Right atrium auricular region (tissue), 2 donors: ENCODE results near the gene CFAP141. TPM values are rescaled to one million over a fixed set of nuclear protein-coding genes. Genes with fewer than 3 reads are reported as not detected.

Experiments used
- DNase-seq: peaks from one replicate; pipeline ENCODE4 v3.0.0-alpha.2; 2019; ENCODE audit warnings: low spot score
- H3K27ac ChIP-seq, 2 donors: fragments of 200-600 bp; sonication (generic); 1 replicate in 1 of 2; 2 replicates in 1 of 2; pipeline ENCODE4 v1.5.1; 2016 to 2019
- H3K27me3 ChIP-seq, 2 donors: fragments of 200-600 bp; sonication (generic); one replicate each; pipeline versions ENCODE4 v1.5.1 to v1.6.0; 2017 to 2019
- H3K36me3 ChIP-seq: fragments of 200-600 bp; sonication (generic); one replicate; pipeline ENCODE4 v1.5.1; 2016
- H3K4me1 ChIP-seq, 2 donors: fragments of 200-600 bp; sonication (generic); one replicate each; pipeline versions ENCODE4 v1.5.1 to v1.6.0; 2017 to 2019
- H3K4me3 ChIP-seq, 2 donors: fragments of 200-600 bp; sonication (generic); 1 replicate in 1 of 2; 2 replicates in 1 of 2; pipeline ENCODE4 v1.5.1; 2017 to 2019; ENCODE audit warnings: mild to moderate bottlenecking in 1 of 2, moderate library complexity in 1 of 2
- H3K9me3 ChIP-seq, 2 donors: fragments of 200-600 bp; sonication (generic); one replicate each; pipeline ENCODE4 v1.5.1; 2019
- total RNA-seq, 2 donors: library from RNA; depleted of rRNA; stranded (reverse); fragments of >200 nt; gene quantifications; one replicate each; pipeline ENCODE4 v1.1.0, GENCODE V29; 2016
- TF ChIP-seq, protein P1 (sequence below), 2 donors: fragments of 200-600 bp; sonication (generic); IDR thresholded peaks; one replicate each; pipeline ENCODE4 v1.5.1; 2019; ENCODE audit warnings: antibody characterized with exemption in 2 of 2

The CFAP141 gene
- total RNA-seq, 2 donors from 2014 or later: not detected

DNA sequence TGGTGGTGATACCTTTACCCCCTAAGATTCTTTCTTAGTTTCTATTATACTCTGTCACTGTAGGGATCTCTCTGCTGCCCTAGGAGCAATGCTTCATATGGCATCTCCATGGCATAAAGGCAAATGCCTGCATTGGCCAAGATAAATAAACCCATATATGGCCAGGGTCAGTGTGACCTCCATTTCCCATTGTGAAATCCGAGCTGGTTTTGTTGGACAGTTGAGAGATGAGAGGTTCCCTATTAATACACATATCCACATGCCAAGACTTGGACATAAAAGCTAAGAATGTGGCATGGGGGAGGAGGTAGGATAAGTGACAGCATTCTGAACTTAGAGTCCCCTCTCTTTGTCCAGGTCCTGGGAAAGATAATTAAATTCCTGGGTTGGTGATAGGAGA is 15.6 kb downstream of the CFAP141 start:
- peaks cover 0 to 23% of the 10 kb centered on the region in 2 donors for H3K4me1 ChIP-seq
- H3K27me3 ChIP-seq: no peaks in the 10 kb centered on the region
- peak overlapping the region; percentile 37 to 58 for H3K4me3 ChIP-seq
- no peaks in the 10 kb centered on the region for H3K9me3 ChIP-seq
- DNase-seq: no peak
- TF ChIP-seq, protein P1, sequence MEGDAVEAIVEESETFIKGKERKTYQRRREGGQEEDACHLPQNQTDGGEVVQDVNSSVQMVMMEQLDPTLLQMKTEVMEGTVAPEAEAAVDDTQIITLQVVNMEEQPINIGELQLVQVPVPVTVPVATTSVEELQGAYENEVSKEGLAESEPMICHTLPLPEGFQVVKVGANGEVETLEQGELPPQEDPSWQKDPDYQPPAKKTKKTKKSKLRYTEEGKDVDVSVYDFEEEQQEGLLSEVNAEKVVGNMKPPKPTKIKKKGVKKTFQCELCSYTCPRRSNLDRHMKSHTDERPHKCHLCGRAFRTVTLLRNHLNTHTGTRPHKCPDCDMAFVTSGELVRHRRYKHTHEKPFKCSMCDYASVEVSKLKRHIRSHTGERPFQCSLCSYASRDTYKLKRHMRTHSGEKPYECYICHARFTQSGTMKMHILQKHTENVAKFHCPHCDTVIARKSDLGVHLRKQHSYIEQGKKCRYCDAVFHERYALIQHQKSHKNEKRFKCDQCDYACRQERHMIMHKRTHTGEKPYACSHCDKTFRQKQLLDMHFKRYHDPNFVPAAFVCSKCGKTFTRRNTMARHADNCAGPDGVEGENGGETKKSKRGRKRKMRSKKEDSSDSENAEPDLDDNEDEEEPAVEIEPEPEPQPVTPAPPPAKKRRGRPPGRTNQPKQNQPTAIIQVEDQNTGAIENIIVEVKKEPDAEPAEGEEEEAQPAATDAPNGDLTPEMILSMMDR (IDR thresholded peaks at IDR 0.05): no peak
- H3K27ac ChIP-seq: peak overlapping the region; percentile 68 to 90
- peaks cover 33% of the 10 kb centered on the region for H3K36me3 ChIP-seq

- Histone ChIP-seq H3K36me3 (peaks cover 33% of the 10 kb centered on the region), H3K27ac (no peak overlapping the region), H3K9me3 (no peaks in the 10 kb centered on the region), H3K4me3 (peak overlapping the region in 1 of 2 donors; percentile 1), H3K27me3 (no peaks in the 10 kb centered on the region), H3K4me1 (peaks cover 0 to 23% of the 10 kb centered on the region in 2 donors)
- TF ChIP-seq, protein P1 (IDR thresholded peaks at IDR 0.05): no peak
- DNase-seq: no peak
Observed at GRCh38 chr1:154186852-154187501, 19.2 kb downstream of the CFAP141 start.

DNA sequence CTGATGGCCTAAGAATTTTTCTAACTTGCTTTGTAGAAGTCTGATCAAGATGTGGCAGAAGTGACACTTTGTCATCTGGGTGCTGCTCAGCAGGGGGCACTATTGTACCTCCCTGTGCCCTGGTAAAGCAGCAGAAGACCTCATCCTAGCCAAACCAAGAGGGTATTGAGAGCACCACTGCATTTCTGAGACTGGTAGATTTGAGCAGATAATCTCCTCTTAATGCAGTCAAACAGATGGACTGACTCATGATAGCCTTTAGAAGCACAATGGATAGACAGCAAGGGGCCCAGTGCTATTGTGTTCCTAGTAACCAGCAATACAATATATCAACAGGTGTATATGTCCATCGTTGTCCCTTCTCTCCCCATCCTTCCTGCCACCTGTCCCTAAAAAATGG is 20.0 kb downstream of the CFAP141 start:
- no peak overlapping the region for H3K4me3 ChIP-seq
- TF ChIP-seq, protein P1 (IDR thresholded peaks at IDR 0.05): peak; percentile 17 to 58
- H3K27ac ChIP-seq: no peak overlapping the region

GRCh38 chr1:154183046-154183915 is 22.9 kb downstream of the CFAP141 start:
- no peaks in the 10 kb centered on the region for H3K9me3 ChIP-seq
- H3K4me1 ChIP-seq: peaks cover 0 to 57% of the 10 kb centered on the region in 2 donors
- DNase-seq: peak; percentile 97
- peak overlapping the region; percentile 75 to 85 for H3K4me3 ChIP-seq
- H3K27me3 ChIP-seq: no peaks in the 10 kb centered on the region
- peak overlapping the region; percentile 86 to 87 for H3K27ac ChIP-seq
- TF ChIP-seq, protein P1 (IDR thresholded peaks at IDR 0.05): peak in 1 of 2 donors; percentile 25
- H3K36me3 ChIP-seq: peaks cover 43% of the 10 kb centered on the region

More for the DNA sequence above, 20.0 kb downstream of the CFAP141 start:
- Histone ChIP-seq H3K36me3 (peaks cover 33% of the 10 kb centered on the region), H3K9me3 (no peaks in the 10 kb centered on the region), H3K4me1 (peaks cover 0 to 28% of the 10 kb centered on the region in 2 donors), H3K27me3 (no peaks in the 10 kb centered on the region)
- DNase-seq: no peak

DNA sequence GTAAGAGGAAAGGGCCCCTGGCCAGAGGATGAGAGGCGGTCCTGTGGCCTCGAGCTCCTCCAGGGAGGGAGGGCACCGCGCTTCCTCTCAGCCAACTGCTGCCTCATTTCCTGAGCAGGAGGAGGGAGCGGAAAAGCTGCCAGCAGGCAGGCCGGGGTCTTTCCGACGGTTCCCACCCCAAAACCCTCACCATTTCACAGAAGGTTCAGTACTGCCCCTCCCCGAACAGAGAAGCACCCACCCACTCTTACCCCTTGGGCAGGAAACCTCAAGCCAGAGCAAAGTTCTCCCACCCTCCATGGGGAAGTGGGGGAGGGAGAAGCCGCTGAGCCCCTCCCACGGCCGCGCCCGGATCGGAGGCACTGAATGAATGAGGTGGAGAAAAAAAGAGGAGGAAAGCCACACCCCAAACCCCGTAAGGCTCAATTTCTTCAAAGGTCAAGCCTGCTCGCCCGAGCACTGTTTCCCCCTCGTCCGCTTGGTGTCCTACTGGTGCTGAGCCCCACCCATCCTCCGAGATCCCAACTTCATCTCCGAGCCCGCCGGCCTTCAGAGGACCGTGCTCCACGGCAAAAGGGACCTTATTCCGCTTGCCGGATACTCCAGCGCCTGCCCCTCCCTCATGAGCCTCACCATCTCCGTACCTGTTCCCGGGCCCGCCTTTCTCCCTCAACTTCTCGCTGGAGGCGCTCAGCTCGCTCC is 23.6 kb downstream of the CFAP141 start:
- H3K4me1 ChIP-seq: peaks cover 0 to 59% of the 10 kb centered on the region in 2 donors
- H3K36me3 ChIP-seq: peaks cover 41% of the 10 kb centered on the region
- H3K4me3 ChIP-seq: peak overlapping the region; percentile 75 to 85
- H3K27ac ChIP-seq: peak overlapping the region; percentile 86 to 87
- H3K9me3 ChIP-seq: no peaks in the 10 kb centered on the region
- TF ChIP-seq, protein P1 (IDR thresholded peaks at IDR 0.05): no peak
- no peaks in the 10 kb centered on the region for H3K27me3 ChIP-seq
- peak; percentile 82 for DNase-seq
